Adrenal gland (tissue), 12 donors: ENCODE results near the gene MAN1B1. TPM values are rescaled to one million over a fixed set of nuclear protein-coding genes. Genes with fewer than 3 reads are reported as not detected.

ENCODE experiments used
- DNase-seq, 7 donors: peaks; one replicate each; pipeline ENCODE4 v3.0.0-alpha.2; 2019 to 2020
- H3K27ac ChIP-seq, 5 donors: fragments of 200-600 bp; sonication (generic) in 4 of 5; 1 replicate in 3 of 5; 2 replicates in 2 of 5; pipeline versions ENCODE4 v1.5.1 to v1.8.0; 2016 to 2020; ENCODE audit warnings: mild to moderate bottlenecking in 1 of 5
- H3K27me3 ChIP-seq: fragments of 200-600 bp; 2 replicates; pipeline ENCODE4 v1.8.0; 2021
- H3K36me3 ChIP-seq, 2 donors: fragments of 200-600 bp; replicated peaks in 1 of 2; 1 replicate in 1 of 2; 2 replicates in 1 of 2; pipeline versions ENCODE4 v1.5.1 to v1.8.0; 2018 to 2022
- H3K4me1 ChIP-seq, 2 donors: fragments of 200-600 bp; replicated peaks in 1 of 2; 1 replicate in 1 of 2; 2 replicates in 1 of 2; pipeline versions ENCODE4 v1.5.1 to v1.8.0; 2018 to 2021
- H3K4me3 ChIP-seq, 4 donors: fragments of 200-600 bp; sonication (generic) in 3 of 4; one replicate each; pipeline ENCODE4 v1.5.1; 2016 to 2018
- H3K9me3 ChIP-seq, 3 donors: fragments of 200-600 bp; sonication (generic) in 1 of 3; replicated peaks in 1 of 3; 1 replicate in 2 of 3; 2 replicates in 1 of 3; pipeline versions ENCODE4 v1.5.1 to v1.8.0; 2016 to 2021
- POLR2A ChIP-seq, 2 donors: fragments of 450-650 bp; IDR thresholded peaks; one replicate each; pipeline ENCODE4 v1.6.1; 2017; ENCODE audit warnings: antibody characterized with exemption in 2 of 2, mild to moderate bottlenecking in 2 of 2, moderate library complexity in 1 of 2
- WGBS, 4 donors: extraction: QIAGEN DNeasy Blood & Tissue Kit in 2 of 4; methylation state at CpG; one replicate each; pipeline versions ENCODE4 v1.1.5 to v1.1.7; 2013 to 2017; 5-methylcytosine and 5-hydroxymethylcytosine counted together
- intact Hi-C, 2 donors: fragments of 100-400 bp; cut with DNase I; formaldehyde crosslinking; loops; one replicate each; pipeline versions ENCODE4 v1.14.1 to v1.15.0; 2022 to 2023
- polyA plus RNA-seq, 3 donors: library from polyadenylated mRNA; stranded (reverse); fragments of 200-250 nt in 2 of 3; fragments of 350-450 nt in 1 of 3; fragmentation: Illumina TruSeq in 1 of 3; extraction: RNeasy Lipid Tissue Mini Kit (QIAGEN cat#74804) in 1 of 3; gene quantifications; one replicate each; pipeline ENCODE4 v1.2.3, GENCODE V29; 2013 to 2014
- total RNA-seq, 9 donors: library from RNA; depleted of rRNA in 4 of 9; stranded (reverse); fragments of >200 nt in 4 of 9; fragments of 120-200 nt in 1 of 9; fragmentation: NEBNext Ultra II Directional in 1 of 9; extraction: Animal tissue kit (Norgen Biotek cat#: 25700) in 1 of 9; gene quantifications; one replicate each; pipeline versions ENCODE4 v1.1.0 to v1.2.4, GENCODE V29; 2013 to 2023
- TF ChIP-seq, protein P1 (sequence below), 6 experiments: fragments of 450-650 bp in 4 of 6; fragments of 200-600 bp in 2 of 6; sonication (generic) in 1 of 6; IDR thresholded peaks; 1 replicate in 5 of 6; 2 replicates in 1 of 6; pipeline versions ENCODE4 v1.5.1 to v1.8.0; 2016 to 2021; ENCODE audit warnings: antibody characterized with exemption in 6 of 6, mild to moderate bottlenecking in 2 of 6, moderate library complexity in 1 of 6
- donor health status: healthy with polysubstance abuse.
- donor health status: Bipolar disorder and iron deficiency.
- donor health status: DM: yes; HTN: yes; CAD: no.
- donor health status: DM: no; HTN: no; CAD: no.
- donor health status: DM: no; HTN: no; CAD: no.
- donor health status: DM: yes; HTN: yes; CAD: no.

MAN1B1 gene
- total and polyA plus RNA-seq, 12 donors = 44.4 to 138 (median 67.9) TPM

GRCh38 chr9:137138058-137138721 is 51.4 kb downstream of the MAN1B1 start:
- intact Hi-C loops = no loop called here
- WGBS, 4 donors = 5 to 7% (median 7%) methylated on average over 16 to 25 of the region's 25 CpGs
- TF ChIP-seq, protein P1, sequence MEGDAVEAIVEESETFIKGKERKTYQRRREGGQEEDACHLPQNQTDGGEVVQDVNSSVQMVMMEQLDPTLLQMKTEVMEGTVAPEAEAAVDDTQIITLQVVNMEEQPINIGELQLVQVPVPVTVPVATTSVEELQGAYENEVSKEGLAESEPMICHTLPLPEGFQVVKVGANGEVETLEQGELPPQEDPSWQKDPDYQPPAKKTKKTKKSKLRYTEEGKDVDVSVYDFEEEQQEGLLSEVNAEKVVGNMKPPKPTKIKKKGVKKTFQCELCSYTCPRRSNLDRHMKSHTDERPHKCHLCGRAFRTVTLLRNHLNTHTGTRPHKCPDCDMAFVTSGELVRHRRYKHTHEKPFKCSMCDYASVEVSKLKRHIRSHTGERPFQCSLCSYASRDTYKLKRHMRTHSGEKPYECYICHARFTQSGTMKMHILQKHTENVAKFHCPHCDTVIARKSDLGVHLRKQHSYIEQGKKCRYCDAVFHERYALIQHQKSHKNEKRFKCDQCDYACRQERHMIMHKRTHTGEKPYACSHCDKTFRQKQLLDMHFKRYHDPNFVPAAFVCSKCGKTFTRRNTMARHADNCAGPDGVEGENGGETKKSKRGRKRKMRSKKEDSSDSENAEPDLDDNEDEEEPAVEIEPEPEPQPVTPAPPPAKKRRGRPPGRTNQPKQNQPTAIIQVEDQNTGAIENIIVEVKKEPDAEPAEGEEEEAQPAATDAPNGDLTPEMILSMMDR (IDR thresholded peaks at IDR 0.05) = no peak
- TF ChIP-seq POLR2A (IDR thresholded peaks at IDR 0.05) = no peak
- H3K9me3 ChIP-seq = no peaks in the 10 kb centered on the region
- H3K27me3 ChIP-seq = peaks cover 78% of the 10 kb centered on the region
- no peak overlapping the region for H3K27ac ChIP-seq
- no peak overlapping the region for H3K4me3 ChIP-seq
- peaks cover 0 to 4% of the 10 kb centered on the region in 2 donors for H3K4me1 ChIP-seq
- H3K36me3 ChIP-seq = no peaks in the 10 kb centered on the region
- no peak for DNase-seq

DNA sequence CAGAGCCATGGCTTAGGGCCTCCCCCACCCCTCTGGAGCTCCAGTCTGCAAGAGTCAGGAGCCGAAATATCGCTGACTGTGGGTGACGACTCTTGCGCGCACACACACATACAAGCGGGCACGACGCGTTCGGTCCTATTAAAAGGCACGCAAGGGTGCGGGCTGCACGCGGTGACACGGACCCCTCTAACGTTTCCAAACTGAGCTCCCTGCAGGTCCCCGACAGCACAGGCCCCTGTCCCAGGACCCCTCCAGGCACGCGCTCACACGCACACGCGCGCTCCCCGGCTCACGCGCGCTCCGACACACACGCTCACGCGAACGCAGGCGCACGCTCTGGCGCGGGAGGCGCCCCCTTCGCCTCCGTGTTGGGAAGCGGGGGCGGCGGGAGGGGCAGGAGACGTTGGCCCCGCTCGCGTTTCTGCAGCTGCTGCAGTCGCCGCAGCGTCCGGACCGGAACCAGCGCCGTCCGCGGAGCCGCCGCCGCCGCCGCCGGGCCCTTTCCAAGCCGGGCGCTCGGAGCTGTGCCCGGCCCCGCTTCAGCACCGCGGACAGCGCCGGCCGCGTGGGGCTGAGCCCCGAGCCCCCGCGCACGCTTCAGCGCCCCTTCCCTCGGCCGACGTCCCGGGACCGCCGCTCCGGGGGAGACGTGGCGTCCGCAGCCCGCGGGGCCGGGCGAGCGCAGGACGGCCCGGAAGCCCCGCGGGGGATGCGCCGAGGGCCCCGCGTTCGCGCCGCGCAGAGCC is 52.1 kb downstream of the MAN1B1 start, which contains the start of gene GRIN1:
GRIN1 (plus strand) TSS at position 433 of the 746 bp plus-strand sequence. CDS start 333 bp downstream, outside the sequence.
- DNase-seq = peak in 4 of 7 donors; percentile 35 to 61 (median 51)
- Histone ChIP-seq H3K4me3 (no peak within 1 kb of the TSS), H3K27ac (no peak within 1 kb of the TSS), H3K27me3 (peaks cover 85% of the 10 kb centered on the region), H3K4me1 (peaks cover 0 to 4% of the 10 kb centered on the region in 2 donors), H3K9me3 (no peaks in the 10 kb centered on the region), H3K36me3 (no peaks in the 10 kb centered on the region)
- intact Hi-C loops = no loop called here
- TF ChIP-seq, protein P1 (IDR thresholded peaks at IDR 0.05) = no peak
- TF ChIP-seq POLR2A (IDR thresholded peaks at IDR 0.05) = no peak
- WGBS, 4 donors = 2 to 10% (median 4%) methylated on average over 9 to 104 of the region's 104 CpGs

GRCh38 chr9:137139468-137140150 is 52.8 kb downstream of the MAN1B1 start:
- no peaks in the 10 kb centered on the region for H3K36me3 ChIP-seq
- peaks cover 0 to 4% of the 10 kb centered on the region in 2 donors for H3K4me1 ChIP-seq
- H3K27ac ChIP-seq = no peak overlapping the region
- H3K4me3 ChIP-seq = no peak overlapping the region
- TF ChIP-seq, protein P1 (IDR thresholded peaks at IDR 0.05) = no peak
- no peak for TF ChIP-seq POLR2A (IDR thresholded peaks at IDR 0.05)
- peaks cover 86% of the 10 kb centered on the region for H3K27me3 ChIP-seq
- WGBS, 4 donors = 23 to 45% (median 32%) methylated on average over 18 to 37 of the region's 37 CpGs
- intact Hi-C loops = no loop called here
- H3K9me3 ChIP-seq = no peaks in the 10 kb centered on the region
- DNase-seq = no peak
